EL (cell line): ENCODE data around the gene MMD.
"Not testable (repeated sequence)": the region's sequence is repeated elsewhere in the genome, so short reads cannot be mapped to it uniquely, and the experiment has no call there.

ENCODE experiments used
- DNase-seq: peaks from one replicate; pipeline ENCODE4 v3.0.0-alpha.2; 2016

MMD gene, protein sequence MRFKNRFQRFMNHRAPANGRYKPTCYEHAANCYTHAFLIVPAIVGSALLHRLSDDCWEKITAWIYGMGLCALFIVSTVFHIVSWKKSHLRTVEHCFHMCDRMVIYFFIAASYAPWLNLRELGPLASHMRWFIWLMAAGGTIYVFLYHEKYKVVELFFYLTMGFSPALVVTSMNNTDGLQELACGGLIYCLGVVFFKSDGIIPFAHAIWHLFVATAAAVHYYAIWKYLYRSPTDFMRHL

DNA sequence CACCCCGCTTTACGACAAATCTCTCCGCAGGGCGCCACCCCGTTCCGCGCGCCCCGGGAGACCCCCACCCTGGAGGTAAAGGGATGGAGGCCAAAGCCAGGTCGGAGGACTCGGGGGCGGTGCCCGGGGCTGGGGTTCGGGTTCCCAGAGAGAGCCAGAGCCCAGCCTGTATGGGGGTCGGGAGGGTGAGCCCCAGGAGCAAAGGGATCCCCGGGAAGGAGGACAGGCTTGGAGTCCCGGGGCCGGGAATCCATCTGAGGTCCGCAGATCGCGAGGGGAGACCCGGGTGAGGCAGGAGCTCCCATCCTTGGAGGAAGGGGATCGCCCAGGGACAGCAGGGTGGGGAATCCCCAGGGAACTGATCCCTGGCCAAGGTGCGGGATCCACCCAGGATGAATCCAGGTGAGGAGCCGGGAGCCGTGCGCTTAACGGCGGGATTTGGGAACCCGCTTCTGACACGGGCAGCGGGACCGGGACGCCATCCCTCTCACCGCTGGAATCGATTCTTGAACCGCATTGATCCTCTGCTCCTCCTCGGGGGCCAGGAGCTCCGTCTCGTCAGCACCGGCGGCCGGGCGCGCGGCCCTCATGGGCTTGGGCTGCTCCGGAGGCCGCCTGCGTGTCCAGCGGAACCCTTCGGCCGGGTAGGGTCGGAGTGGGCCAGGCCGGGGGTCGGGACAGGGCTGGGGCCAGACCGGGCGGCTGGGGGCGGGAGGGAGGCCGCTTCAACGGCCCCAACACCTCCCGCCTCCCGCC is at the start of gene MMD:
Gene MMD (minus strand): TSS at position 657 of the 756 bp plus-strand sequence. CDS start 140 bp downstream, at position 517.
- peak; percentile 32 for DNase-seq

DNA sequence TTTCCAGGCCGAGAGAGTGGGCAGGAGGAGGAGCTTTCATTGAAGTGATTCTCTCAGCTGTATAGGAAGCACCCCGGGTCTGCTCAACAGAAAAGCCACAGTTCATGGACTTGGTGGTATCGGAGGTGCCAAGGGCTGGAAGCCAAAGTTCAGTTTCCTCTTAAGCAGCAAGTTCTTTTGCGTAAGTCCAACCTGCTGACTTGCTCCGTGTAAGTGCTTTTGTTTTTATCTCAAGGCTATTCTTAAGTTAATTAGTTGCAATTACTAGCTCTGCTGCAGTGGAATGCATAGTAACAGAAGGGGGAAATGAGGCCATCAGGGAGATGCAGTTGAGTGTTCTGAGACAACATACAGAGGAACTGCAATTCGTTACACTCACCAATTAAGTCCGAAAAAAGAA is 45.0 kb upstream of the MMD start:
- no peak for DNase-seq

DNA sequence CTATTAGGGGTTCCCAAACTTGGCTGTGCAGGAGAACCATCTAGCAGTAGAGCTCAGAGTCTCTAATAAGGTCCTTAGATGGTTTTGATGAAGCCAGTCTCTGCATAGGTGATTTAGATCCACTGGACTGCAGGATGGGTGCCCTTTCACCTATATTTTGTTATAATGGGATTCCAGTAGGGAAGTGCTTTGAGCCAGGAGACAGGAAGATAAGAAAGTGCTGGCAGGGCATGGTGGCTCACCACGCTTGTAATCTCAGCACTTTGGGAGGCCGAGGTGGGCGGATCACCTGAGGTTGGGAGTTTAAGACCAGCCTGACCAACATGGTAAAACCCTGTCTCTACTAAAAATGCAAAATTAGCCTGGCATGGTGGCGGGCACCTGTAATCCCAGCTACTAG is 44.1 kb upstream of the MMD start:
- DNase-seq = not testable (repeated sequence)

DNA sequence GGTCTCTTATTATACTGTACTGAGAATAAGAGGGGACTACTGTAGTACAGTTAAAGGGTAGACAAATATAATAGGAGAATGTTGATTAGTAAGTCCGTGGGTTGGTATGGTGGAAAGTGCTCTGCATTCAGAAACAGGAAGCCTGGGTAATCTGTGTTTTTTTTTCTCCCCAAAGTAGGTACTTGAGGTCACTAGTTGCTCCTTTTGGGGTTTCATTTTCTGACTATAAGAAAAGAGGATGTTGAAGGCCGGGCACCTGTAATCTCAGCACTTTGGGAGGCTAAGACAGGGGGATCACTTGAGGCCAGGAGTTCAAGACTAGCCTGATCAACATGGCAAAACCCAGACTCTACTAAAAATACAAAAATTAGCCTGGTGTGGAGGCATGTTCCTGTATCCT is 42.0 kb upstream of the MMD start:
- no peak for DNase-seq

DNA sequence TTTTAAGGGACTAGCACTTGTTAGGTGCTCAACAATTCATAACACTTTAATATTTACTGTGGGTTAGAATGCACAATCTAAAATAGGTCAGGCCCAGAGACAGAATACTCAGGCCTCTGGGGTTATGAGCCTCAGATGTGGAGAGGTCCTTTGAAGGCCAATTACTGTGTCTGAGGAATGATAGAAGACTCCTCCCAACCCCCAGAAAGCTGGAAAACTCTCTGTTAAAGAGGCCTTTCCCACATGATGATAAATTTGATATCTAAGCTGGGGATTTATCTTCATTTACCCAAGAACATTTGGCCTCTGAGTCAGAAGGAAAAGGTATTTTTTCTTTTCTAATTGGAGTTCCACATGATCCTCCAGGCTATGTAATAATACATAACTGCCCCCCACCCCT is 41.1 kb upstream of the MMD start:
- no peak for DNase-seq

DNA sequence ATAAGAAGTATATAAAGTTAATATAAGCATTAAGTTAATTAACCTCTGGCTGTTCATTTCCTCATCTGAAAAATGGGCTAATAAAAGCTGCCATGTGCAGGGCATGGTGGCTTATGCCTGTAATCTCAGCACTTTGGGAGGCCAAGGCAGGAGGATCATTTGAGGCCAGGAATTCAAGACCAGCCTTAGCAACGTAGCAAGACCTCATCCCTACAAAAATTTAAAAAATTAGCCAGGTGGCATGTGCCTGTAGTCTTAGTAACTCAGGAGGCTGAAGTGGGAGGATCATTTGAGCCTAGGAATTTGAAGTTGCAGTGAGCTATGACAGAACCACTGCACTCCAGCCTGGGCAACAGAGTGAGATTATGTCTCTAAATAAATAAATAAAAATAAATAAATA is 40.6 kb upstream of the MMD start:
- DNase-seq = no peak

DNA sequence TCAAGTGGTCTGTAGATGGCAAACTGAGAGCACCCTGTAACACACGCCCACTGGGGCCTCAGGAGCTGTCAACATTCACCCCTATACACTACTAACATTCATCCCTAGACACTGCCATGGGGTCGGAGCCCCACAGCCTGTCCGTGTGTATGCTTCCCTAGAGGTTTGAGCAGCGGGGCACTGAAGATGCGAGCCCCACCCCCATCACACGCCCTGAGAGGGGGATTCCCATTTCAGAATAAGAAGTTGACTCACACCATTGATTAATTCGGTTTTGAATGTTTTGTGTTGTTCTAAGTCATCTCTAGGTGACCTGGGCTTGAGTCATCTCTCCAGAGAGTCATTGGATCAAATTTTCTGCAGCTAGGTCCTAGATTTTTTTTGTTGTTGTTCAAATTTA is 37.3 kb upstream of the MMD start:
- peak; percentile 66 for DNase-seq

DNA sequence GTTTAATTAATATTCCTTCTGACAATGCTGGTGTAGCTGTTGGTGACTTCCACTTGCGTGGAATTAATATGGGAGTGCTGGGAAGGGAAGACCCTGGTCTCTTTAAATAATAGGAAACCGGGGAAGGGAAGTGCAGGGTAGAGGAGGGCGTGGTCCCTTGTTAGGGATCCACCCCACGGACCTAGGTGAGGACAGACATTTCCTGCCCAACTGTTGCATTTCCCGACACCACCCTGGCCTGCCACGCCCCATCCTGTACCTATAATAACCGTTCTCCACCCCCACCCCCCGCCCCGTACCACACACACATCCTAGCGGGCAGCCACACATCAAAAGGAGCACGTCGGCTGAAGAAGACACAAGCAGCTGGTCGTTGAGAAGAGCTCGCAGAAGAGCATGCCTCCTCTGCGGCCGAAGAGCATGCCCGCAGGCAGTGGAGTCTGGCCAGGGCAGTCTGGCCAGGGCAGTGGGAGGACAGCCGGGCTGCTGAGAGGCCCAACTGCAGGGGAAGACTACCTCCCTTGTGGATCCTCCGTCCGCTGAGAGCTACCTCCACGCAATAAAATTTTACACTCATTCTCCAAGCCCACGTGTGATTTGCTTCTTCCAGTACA is 36.8 kb upstream of the MMD start:
- DNase-seq = no peak

DNA sequence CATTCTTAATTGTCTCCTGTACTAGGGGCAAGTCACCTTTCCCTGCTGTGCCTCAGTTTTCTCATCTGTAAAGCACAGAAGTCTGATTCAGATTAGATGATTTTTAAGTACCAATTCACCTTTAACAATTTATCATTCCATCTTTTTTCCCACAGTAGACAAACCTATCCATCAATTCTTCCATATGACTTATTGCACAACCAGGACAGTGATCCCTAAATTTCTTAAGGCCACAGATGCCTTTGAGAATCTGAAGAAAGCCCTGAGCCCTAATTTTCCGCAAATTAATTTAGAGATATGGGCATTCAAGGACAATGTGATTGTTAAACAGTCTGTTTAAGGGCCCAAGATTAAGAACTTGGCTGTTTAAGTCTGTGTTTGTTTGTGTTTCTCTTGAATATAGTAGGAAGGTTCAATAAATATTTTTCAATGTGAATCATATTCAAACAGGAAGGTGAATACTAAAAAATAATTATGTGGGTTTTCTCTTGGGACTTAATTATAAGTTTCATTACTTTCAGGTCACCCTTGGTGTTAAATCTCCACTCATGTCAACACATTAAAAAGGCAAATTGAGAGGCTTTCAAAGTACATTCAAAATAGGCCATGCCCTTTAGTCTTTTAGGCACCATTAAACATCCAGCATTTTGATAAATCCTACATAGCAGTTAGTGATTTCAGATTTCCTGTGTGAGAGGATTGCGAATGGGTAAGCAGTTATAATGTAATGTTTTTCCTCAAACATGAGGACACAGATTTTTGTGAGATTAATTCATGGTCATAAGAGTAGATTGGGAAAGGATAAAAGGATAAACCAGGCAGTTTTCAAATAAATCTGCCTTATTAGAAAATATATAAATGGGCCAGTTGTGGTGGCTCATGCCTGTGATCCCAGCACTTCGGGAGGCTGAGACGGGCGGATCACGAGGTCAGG is 34.9 kb upstream of the MMD start:
- DNase-seq = no peak

DNA sequence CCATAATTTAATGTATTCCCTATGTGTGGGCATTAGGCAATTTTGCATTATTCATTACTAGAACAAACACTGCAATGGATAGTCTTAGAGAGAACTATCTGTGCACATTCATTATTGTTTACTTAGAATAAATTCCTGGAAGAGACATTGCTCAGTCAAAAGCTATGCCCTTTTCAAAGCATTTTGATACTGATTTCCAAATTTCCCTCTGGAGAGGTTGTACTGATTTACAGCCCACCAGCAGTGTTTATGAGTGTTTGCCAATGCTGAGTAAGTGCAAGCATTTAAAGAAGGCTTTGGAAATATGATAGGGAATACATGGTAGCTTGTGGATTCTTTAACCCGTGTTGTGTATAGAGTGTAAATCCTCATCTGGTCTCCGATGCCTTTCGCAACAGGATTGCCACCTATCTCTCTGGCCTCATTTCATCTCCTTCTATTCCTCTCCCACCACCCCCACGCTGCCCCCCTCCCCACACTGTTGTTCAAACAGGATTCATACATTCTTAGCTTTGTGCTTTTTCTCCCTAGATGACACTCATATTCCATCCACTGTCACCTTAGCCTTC is 33.4 kb upstream of the MMD start:
- DNase-seq = peak; percentile 89

DNA sequence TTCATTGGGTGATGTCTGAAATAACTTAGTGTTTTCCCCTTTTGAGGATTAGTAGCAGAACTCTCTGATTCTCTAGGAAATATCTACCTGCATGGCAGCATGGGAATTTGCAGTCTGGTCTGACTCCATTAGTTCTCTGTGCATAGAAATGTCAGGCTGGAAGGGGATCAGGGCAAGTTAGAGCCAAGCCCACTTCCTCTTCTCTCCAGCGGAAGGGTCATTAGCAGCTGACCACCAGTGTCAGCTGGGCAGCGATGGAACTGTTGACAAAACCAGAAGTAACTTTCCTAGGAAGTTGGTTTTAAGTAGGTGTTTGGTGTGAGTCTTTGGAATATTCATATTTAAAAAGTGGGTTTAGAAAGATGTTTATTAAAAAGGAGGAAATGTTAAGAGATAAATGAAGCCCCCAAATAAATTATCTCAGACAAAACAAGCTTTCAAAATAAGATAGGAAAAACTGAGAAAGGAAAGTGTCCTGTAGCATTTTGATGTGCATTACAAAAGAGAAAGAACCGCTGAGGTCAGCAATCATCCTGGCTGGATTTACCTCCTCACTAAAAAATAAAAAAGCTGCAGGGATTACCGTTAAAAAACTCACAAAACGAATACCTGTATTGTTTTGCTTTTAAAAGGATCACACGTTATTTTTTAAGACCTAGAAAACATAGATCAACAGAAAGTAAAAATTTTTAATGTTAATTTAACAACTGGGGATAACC is 32.4 kb upstream of the MMD start:
- DNase-seq = no peak

DNA sequence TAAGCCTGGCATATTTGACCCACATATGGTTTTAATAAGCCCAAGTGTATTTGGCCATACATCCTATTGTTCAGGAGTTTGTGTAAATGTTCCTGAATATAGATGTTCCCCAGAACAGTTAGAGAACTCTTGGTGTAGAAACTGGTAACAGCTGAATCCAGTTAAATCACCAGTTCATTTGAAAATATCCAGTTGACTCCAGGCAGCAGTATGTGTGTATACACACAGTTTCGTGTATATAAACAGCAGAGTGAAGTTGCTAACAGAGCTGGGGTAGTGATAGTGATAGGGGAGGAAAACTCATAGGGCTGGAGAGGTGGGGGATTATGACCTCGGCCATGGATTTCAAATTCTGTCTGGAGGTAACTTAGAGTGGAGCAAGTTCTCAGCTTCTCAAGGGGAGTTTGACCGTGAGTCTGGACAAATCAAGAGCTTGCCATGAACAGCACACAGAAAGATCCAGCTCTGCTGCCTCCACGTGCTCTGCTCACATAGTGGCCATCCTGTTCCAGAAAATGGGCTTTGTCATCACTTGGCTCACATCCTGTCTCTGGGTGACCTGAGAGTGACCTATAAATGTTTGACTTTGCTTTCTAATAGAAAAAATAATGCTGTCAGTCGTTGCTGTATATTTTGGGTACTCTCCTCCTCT is 30.6 kb upstream of the MMD start:
- DNase-seq = peak; percentile 76

DNA sequence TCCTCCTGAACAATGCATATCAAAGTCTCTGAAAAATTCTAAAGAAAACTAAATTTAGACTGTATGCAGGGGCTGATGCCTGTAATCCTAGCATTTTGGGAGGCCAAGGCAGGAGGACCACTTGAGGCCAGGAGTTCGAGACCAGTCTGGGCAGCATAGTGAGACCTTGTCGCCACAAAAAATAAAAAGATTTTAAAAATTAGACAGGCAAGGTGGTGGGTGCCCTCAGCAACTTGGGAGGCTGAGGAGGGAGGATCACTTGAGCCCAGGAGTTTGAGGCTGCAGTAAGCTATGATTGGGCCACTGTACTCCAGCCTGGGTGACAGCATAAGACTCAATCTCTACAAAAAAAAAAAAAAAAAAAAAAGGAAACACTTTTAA is 30.1 kb upstream of the MMD start:
- DNase-seq = no peak

DNA sequence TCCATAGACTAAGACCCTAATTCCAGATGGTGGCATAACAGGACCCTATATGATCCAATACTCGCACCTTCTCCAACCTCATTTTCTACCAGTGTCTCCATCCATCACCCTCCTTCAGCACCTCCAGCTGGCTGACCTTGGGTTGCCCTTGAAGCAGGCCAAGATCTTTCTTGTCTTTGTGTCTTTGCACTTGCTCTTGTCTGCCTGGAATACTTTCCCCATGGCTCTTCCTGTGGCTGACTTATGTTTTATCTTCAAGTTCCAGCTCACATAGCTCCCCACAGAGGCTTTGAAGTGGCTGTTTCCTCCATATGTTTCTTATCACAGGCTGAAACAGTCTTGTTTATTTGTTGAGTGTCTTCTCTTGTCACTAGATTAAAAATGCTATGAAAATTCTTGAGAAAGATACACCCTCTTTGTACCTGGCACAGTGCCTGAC is 29.6 kb upstream of the MMD start:
- peak; percentile 38 for DNase-seq

DNA sequence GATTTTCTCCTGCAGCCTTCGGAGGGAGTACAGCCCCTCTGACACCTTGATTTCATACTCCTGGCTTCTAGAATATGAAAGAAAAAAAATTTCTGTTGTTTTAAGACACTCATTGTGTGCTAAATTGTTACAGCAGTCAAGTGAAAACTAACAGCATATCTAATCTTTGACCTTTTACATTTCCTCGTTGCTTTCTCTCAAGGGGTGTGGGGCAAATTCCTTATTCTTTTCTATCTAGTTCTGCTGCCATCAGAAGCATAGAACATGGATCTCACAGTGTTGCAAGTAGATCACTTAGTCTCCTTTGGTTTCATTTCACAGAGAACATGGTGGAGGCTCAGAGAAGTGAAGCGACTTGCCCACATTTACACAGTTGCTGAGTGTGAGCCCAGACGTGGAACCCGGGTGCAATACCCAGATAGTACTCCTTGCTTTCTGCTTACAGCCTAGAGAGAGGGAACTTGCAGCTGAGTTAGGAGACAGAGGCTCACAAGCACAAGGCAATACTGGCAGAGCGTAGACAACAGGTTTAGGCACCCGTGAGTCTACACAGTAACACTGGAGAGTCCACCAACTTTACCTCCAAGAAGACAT is 28.7 kb upstream of the MMD start:
- no peak for DNase-seq

DNA sequence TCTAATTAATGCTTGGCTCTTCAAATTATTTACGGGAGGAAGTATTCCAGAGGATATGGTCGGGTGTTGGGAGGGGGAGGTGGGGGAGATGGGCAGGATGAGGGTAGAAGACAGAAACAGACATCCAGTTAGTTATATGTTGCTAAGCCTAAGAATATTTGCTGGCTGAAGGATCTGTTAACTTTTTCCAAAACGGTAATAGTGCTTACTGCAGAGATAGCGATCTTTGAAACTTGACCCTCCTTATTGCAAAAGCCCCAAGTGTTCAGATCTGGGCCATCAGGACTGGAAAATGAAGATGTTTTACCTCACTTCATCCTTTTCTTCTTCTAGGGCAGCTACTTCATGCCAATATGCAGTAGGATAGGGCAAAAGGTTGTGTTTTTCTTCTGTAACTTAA is 27.0 kb upstream of the MMD start:
- peak; percentile 45 for DNase-seq

DNA sequence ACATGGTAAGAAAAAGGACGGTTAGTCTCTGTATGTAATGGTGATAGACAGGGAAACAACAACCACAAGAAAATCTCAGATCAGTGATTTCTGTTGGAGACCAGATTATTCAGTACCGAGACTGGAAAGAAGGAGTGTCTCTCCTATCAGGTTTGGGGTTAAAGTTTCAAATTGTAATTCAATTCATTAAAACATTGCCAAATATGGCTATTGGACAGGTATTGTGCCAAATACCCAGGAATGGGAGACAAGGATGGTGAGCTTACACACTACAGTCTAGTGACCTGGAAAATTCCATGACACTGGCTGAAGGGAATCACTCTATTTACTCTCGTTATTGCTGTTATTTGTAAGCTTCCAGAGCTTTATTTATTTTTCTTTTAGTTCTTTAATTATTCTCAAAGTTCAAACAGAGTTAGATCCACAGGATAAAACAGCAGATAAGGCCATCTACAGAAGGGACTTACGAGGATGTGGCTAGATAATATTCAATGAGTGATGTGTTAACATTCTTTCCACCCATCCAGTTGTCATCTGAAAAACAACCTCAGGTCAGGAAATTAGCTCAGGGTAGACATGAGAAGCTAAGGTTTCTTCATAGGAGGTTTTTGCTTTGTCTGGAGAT is 25.1 kb upstream of the MMD start:
- no peak for DNase-seq

DNA sequence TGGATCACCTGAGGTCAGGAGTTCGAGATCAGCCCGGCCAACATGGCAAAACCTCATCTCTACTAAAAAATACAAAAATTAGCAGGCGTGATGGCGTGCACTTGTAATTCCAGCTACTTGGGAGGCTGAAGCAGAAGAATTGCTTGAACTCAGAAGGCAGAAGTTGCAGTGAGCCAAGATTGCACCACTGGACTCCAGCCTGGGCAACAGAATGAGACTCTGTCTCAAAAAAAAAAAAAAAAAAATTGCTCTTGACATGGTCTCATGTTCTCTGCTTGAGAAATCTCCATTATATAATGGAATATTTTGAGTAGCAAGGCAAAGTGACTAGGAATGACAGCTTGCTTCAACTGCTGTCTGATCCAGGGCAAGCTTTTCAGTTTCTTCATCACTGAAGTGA is 24.4 kb upstream of the MMD start:
- not testable (repeated sequence) for DNase-seq

DNA sequence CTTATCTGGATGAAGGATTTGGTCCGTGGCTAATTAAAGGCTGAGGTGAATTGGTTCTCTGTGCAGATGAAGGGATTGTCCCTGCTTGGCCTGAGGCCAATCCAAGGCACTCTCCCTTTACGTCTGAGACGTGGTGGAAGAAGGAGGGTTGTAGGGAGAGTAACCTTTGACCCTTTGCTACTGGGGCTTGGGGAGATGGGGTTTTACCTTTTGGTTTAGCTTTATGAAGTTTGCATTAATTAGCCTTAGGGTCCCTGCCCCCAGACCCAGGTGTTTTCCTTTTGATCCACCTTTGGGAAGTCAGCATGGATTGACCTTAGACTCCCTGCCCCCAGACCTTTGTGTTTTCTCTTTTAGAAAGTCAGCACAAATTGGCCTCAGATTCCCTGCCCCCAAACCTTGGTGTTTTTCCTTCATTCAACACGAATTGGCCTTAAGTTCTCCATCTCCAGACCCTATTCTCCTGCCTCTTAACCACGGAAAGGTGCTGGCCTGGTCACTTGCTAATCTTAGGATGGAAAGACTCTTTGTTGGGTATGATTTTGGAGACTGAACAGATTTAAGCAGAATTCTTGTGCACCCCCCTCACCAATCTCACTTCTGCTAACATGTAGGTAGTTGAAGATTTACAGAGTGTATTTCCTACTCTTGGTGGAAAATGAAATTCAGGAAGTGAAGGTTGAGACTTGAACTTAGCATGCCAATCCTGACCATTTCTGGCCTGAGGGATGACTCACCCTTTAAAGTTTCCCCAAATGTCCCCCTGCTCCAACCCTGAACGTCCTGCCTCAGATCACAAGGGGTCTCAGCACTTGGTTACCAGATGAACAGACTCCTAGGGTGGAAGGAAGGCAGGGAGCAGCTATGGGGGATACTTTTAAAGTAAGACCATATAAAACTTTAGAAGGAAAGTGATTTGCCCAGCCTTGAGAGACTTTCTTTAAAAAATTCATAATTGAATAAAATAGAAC is 23.1 kb upstream of the MMD start:
- peak; percentile 69 for DNase-seq
